ENCODE measurements around the gene USP46. TPM values are rescaled to one million over a fixed set of nuclear protein-coding genes. Genes with fewer than 3 reads are reported as not detected.

USP46 gene
- total and polyA plus RNA-seq, 4 experiments from 2014 or later, result 6.4 to 26.9 (median 18.9) TPM

GRCh38 chr4:52545099-52546069 is 113.7 kb downstream of the USP46 start:
- Histone ChIP-seq H3K4me1 (ENCODE audit: insufficient read depth, low read length) (no peaks in the 10 kb centered on the region), H3K27ac (ENCODE audit: low read depth, low read length) (no peak overlapping the region), H3K9me3 (ENCODE audit: control insufficient read depth in 1 of 2, low read length in 2 of 2) (no peaks in the 10 kb centered on the region), H3K4me3 (ENCODE audit: low read length in 2 of 2) (no peak overlapping the region), H3K27me3 (ENCODE audit: insufficient read depth, low read length) (no peaks in the 10 kb centered on the region), H3K36me3 (ENCODE audit: insufficient read depth, low read length) (no peaks in the 10 kb centered on the region)
- POLR2A ChIA-PET (ENCODE audit: partially characterized antibody), result interaction anchor here (0.9 kb wide), 1 partner anchor 167 kb away, joined by 3 read pairs; no protein-coding TSS in a partner anchor
- Mint-ChIP-seq H3K4me3 (no peak overlapping the region), H3K27ac (peak overlapping the region in 1 of 7 donors; percentile 42), H3K27me3 (peaks cover 5 to 9% of the 10 kb centered on the region in 2 donors), H3K9me3 (no peaks in the 10 kb centered on the region), H3K36me3 (no peaks in the 10 kb centered on the region), H3K4me1 (no peaks in the 10 kb centered on the region)
- intact Hi-C loops (cut with micrococcal nuclease), result loop anchor here (5.0 kb wide), 4 partner anchors 122 to 1687 kb away; partner anchors contain the start of gene FIP1L1
- CTCF ChIA-PET (ENCODE audit: partially characterized antibody), result interaction anchor here (0.7 to 4.1 kb wide), 30 partner anchors 8 to 443 kb away, joined by 3 to 91 read pairs (median 4); no protein-coding TSS in a partner anchor
- DNase-seq, result peak; percentile 47 to 62 (median 56)

Other genes starting within 250 kb of the USP46 start
- gene ERVMER34-1, start 92.1 kb upstream of the USP46 start, total RNA-seq, result not detected
- not detected for gene ERVMER34-1, start 92.1 kb upstream of the USP46 start, polyA plus RNA-seq
- not detected for gene RASL11B, start 203.0 kb upstream of the USP46 start, total RNA-seq
- under 1 TPM in 1 of 2 donors, not detected in 1; 0.10 TPM for gene RASL11B, start 203.0 kb upstream of the USP46 start, polyA plus RNA-seq